HS-27A (cell line): ENCODE data around the gene CD9.
"Not testable (repeated sequence)": the region's sequence is repeated elsewhere in the genome, so short reads cannot be mapped to it uniquely, and the experiment has no call there.

Experiments used
- DNase-seq: peaks from one replicate; pipeline ENCODE4 v3.0.0-alpha.2; 2012; ENCODE audit warnings: low read depth, missing footprints

CD9 gene

DNA sequence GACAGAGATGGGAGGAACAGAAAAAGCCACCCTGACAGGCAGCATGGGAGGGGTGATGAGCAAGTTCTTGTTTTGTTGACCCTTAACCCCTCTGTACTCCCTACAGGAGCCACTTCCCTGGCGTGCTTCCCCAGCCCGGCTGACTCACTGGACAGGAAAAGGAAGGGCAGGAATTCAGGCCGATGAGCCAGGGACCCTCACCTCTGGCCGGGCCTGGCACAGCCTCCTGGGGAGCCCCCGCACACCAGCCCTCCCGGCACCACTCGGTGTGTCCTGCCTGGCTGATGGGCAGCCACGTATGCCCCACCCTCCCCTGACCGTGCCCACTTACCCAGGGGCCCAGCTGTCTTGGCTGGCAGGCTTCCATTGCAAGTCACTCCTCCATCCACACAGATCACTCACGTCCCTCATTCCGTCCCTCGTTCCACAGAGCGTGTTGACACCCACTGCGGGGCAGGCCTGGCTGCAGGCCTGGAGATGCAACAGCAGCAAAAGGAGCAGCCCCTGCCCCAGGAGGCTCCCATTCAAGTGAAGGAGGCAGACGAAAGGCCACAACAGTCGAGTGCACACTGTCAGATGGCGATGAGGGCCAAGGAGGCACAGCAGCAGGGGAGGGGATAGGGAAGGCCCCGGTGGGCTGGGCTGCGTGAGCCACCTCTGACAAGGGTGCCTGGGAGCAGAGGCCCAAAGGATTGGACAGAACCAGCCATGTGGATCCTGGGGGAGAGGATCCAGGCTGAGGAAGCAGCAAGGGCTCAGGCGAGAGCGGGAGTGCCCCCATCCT lies 19.7 kb upstream of the CD9 start:
- DNase-seq: peak; percentile 50

DNA sequence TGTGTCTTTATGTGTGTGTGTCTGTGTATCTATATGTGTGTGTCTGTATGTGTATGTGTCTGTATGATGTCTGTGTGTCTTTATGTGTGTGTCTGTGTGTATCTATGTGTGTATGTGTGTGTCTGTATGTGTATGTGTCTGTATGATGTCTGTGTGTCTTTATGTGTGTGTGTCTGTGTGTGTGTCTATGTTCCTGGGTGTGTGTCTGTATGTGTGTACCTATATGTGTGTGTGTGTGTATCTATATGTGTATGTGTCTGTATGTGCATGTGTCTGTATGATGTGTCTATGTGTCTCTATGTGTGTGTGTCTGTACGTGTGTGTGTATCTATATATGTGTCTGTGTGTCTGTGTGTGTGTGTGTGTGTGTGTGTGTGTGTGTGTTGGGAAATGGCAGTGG lies 19.0 kb upstream of the CD9 start:
- no peak for DNase-seq

DNA sequence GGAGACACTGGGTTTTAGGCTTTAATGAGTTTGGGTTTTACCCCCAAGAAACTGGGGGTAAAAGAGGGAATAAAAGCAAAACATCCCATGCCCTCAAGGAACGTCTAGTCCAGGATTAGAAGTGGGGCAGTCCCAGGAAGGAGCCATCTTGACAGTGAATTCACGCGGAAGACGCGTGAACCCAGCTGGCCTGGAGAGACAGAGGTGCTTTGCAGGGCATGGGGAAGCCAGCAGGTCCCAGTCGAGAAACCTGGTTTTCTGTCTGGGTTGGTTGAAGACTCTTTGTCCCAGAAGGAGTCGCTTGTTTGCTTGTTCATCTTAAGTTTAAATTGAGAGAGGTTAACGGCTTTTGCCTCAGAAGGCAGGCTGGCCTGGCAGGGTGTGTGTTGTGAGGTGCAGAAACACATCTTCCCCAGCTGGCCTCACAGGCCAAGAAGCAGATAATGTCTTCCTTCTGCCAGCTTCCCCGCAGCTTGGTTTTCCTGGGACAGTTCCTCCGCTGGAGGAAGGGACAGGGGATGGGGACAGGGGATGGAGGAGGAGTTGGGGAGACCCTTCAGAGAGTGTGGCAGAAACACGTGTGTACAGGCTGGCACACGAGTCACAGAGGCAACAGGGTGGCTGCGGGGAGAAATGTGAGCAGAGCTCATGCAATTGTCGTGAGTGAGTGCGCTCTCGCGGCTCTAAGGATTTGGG lies 18.5 kb upstream of the CD9 start:
- no peak for DNase-seq

DNA sequence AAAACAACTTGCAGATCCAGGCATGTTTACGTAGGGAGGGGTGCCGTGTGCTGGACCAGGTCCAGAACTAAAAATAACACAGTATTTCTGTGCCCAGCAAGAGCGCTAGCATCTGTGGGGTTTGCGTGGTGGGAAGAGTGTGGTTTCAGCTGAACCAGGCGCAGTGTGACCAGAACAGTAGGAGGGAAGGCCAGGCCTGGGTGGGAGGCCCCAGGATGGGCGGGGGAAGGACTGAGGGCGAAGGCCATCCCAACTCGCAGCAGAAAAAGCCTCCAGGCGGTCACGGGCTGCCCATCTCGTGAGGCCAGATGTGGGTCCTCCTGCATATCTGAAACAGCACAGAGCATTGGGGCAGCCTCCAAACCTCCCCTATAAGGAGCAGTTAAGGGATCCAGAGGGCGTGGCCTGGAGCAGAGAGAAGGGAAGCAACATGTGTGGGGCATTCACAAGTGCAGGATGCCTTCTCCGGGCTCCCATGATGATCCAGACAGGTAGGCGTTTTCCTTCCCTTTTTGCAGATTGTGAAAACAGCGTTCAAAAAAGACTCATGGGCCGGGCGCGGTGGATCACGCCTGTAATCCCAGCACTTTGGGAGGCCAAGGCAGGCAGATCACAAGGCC lies 17.8 kb upstream of the CD9 start:
- DNase-seq: no peak

DNA sequence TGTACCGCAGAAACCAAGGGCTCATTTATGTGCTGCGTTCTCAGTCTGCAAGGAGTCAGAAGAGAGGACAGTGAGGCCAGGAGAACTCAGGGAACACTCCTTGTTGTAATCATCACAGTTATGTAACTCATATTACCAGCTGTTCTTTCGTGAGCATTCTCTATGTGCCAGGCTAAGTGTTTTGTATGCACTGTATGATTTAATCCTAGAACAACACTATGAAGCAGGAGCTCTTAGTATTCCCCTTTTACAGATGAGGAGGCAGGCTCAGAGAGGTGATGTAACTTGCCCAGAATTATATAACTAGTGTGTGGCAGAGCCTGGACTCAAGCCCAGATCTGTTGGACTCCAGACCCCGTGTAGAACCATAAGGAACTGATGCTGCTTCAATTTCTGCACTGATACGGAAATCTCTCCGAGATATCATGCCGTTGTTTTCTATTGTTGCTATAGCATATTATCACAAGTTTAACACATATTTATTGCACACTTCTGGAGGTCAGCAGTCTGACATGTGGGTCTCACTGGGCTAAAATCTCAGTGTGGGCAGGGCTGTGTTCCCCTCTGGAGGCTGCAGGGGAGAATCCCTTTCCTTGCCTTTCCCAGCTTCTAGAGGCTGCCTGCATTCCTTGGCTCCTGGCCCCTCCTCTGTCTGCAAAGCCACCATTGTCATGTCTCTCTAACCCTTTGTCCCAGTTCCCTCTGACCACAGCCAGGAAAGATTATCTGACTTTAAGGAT lies 16.3 kb upstream of the CD9 start:
- no peak for DNase-seq

DNA sequence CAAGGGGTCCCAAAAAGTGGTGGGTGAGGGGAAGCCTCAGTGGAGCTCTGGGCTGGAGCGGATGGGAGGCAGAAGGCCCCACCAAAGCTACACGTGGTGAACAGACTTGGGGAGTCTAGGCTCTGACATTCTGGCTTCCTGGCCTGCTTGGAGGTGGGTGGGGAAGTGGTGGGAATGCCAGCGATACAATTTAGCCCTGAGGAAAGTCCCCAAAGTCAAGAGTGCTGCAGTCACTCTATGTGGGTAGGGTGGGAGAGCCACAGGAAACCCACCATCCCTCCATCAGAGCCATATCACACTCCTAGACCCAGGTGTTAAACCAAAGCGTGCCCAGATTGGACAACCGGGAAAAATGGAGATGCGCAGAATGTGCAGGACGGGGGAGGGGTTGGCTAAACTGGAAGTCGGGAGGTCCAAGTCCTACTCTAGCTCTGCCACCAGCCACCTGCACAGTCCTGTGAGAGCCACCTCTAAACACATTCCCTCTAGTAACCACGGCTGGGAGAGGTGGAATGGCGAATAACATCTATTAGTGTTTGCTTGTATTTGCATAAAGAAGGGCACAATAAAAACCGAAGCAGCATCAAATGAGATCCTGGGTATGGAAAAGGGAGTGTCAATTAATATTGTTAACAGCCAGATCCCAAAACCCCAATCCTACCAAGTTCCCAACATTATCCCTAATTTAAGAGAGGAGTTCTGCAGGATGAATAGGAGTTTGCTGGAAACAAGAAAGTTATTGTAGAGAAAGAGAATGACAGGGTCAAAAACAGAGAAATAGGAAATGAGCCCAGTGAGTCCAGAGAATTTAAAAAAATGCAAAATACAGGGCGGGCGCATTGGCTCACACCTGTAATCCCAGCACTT lies 14.0 kb upstream of the CD9 start:
- DNase-seq: no peak

DNA sequence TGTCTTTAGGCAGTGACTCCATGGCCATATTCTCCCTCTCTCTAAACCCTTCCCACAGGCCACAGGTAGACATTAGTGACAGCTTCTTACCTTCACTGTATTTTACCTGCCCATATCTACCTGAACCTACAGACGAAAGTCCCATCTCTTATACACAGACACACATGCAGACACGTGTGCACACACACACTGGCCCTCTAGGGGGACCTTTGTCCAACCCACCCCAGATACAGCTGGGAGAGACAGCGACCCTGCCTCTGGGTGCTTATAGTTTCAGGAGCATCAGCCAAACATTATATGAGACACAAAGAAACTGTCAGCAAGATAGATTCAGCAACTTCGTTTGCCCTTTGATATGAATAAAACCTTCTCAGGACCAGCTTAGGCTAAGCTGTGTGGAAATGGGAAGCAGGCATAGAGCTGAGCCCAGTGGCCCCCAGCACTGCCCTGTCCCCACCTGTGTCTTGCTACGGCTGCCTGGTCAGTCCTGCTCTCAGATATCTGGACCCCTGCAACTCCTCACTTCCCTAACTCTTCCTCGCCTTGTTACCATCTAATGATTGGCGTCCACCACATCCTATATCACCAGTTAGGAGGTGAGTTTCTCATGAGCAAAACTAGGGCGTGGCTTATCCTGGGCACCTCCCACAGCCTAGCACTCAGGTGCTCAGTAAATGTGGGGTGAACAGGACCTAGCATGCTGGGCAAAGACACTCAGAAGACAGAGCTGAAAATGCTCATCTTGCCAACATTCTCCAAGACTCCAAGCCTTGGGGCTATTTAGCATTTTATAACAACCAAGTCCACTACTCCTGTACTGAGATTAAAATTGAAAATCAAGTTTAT lies 12.0 kb upstream of the CD9 start:
- DNase-seq: no peak

DNA sequence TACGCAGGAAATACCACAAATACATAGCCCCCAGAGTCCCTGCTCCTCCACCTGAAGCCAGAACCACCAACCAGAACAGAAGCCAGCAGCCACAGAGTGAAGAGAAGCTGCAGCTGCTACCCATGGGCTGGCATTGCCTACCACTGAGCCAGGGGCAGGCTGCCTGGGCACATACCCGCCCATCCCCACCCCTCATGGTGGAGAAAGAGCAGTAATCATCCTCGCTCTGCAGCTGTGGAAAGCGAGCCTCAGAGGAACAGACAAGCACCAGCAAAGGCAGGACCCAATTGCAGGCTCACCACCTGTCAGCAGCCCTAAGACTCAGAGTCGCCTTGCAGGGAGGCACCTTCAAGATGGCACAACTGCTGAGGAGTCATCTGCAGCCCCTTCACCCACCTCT lies 11.2 kb upstream of the CD9 start:
- DNase-seq: no peak

DNA sequence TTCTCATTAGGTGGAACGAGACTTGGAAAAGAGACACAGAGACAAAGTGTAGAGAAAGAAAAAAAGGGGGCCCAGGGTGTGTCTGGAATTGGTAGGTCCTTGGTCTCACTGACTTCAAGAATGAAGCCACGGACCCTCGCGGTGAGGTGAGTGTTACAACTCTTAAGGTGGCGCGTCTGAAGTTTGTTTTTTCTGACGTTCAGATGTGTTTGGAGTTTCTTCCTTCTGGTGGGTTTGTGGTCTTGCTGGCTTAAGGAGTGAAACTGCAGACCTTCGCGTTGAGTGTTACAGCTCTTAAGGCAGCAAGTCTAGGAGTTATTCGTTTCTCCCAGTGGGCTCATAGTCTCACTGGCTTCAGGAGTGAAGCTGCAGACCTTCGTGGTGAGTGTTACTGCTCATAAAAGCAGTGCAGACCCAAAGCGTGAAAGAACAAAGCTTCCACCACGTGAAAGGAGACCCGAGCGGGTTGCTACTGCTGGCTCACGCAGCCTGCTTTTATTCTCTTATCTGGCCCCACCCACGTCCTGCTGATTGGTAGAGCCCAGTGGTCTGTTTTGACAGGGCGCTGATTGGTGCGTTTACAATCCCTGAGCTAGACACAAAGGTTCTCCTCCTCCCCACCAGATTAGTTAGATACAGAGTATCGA lies 10.1 kb upstream of the CD9 start:
- DNase-seq: not testable (repeated sequence)

DNA sequence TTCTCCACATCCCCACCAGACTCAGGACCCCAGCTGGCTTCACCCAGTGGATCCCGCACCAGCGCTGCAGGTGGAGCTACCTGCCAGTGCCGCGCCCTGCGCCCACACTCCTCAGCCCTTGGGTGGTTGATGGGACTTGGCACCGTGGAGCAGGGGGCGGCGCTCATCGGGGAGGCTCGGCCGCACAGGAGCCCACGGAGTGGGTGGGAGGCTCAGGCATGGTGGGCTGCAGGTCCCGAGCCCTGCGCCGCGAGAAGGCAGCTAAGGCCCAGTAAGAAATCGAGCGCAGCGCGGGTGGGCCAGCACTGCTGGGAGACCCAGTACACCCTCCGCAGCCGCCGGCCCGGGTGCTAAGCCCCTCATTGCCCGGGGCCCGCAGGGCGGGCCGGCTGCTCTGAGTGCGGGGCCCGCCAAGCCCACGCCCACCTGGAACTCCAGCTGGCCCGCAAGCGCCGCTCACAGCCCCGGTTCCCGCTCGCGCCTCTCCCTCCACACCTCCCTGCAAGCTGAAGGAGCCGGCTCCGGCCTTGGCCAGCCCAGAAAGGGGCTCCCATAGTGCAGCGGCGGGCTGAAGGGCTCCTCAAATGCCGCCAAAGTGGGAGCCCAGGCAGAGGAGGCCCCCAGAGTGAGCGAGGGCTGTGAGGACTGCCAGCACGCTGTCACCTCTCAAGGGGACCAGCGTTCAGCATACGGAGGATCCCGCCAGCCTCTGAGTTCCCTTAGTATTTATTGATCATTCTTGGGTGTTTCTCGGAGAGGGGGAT lies 9.3 kb upstream of the CD9 start:
- not testable (repeated sequence) for DNase-seq

DNA sequence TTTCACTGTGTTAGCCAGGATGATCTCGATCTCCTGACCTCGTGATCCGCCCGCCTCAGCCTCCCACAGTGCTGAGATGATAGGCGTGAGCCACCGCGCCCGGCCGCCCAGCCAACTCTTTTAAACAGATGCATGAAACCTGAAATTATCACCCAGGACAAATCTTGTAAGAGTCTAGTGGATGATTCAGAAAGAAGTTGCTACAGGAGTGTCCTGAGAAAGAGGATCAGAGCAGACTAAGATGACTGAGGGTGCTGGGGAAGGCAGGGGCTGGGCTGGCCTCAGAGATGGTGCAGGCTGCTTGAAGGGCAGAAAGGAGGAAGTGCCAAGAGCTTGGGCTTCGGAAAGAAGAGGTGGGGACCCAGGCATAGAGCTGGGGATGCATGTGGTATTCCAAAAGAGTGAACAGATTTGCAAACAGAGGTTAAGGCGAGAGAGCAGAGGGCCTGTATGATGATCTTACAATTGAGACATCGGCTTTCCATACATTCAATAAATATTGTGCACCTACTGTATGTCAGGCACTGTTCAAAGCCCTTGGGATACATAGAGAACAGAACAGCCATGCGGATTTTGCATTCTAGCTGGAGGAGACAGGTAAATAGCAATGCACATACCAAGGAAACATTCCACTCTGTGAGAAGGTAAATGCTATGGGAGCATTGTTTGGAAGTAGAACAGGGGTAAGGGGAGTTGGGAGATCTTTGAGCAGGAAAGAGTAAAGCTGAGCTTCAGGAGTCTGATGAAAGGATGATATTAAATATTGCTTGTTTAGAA lies 7.4 kb upstream of the CD9 start:
- no peak for DNase-seq

DNA sequence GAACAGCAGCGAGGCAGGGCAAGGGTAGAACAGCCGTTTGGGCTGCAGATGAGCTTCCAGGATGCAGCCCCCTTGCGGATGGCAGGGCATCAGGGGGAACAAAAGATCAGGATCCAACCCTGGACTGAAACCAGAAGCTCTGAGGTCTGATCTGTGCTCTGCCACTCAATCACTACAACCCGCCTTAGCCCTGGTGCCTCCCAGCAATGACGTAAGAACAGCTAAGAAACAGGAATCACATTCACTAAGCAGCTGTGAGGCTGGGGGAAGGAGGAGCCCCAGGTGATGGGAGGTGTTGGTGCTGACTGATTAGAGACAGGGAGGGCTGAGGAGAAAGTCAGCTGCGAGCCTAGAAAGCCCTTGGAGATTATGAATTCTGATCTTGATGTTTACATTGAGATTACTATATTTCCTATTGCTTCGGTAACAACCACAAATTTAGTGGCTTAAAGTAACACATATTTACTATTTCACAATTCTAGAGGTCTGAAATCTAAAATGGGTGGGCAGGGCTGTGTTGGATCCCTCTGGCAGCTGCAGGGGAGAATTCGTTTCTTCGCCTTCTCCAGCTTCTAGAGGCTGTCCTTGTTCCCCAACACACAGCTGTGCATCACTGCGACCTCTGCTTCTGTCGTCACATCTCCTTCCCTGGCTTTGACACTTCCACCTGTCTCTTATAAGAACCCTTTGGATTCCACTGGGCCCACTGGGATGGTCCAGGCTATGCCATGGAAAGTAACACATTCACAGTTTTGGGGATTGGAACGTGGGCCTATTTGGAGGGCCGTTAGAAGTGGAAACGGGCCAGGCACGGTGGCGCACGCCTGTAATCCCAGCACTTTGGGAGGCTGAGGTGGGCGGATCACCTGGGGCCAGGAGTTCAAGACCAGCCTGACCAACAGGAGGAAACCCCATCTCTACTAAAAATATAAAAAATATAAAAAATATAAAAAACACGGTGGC lies 6.1 kb upstream of the CD9 start:
- DNase-seq: no peak

DNA sequence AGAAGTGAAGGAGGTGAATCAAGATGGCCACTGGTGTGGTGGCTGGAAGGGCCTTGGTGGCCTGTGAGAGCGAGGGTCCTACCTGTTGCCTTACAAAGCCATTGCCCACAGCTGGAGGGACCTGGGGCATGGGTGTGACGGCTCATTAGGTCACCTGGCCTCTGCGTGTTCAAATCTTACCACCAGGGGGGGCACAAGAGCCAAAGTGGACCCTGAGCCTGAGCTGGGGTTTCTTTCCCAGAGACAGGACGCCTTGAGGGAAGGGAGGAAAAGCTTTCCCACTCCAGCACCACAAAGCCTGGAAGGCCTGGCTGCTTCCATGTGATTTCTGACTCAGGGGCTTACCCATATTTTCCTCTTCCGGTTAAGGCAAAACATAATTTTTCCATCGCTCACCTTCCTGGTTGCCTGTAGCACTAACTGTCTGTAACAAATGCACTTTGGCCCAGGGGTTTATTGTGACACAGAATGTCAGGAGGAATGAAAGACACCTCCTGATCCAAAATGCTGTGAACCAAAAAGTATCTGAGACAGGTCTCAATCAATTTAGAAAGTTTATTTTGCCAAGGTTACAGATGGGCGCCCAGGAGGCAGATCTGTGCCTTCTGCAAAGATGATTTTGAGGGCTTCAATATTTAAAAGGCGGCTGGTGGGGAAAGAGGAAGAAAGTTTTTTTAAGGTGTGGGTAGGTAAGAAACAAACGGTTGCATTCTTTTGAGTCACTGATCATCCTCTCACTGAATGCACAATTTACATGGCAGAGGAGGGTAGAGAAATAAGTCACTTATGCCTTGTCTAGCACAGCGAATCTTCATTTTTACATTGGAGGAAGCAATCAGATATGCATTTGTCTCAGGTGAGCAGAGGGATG lies 4.3 kb upstream of the CD9 start:
- peak; percentile 66 for DNase-seq

DNA sequence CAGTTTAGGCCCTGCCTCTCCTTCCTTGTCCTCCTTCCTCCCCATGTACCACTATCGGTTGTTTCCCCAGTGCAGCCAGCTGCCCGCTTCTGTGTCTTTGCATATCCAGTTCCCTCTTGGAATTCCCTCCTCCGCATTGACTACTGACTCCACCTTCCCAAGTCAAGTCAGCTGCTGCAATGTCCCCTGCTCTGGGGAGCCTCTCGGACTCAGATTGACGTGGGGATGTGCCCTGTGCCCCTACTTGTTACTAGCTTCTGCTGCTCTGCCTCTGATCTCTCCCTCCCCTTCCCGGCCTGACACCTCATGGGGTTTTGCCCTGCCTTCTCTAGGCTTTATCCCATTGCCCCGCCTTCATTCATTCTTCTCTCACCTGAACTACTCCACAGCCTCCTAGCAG lies 2.1 kb upstream of the CD9 start:
- no peak for DNase-seq

DNA sequence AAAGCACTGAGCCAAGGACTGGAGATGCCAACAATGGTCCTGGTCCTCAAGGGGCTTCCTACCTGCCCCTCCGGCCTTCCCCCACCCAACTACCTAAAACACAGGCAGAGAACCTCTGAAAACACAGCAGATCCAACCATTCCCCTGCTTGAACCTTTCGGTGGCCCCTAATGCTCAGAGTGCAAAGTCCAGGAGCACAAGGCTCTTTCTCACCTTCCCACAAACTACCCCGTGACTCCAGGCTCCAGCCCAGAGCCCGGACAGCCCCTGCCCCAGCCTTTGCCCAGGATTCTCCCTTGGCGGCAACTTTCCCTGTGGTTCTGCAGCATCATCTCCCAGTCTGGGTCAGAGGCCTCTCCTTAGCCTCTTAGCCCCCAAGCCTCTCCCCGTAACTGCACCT lies 1.6 kb upstream of the CD9 start:
- DNase-seq: no peak

DNA sequence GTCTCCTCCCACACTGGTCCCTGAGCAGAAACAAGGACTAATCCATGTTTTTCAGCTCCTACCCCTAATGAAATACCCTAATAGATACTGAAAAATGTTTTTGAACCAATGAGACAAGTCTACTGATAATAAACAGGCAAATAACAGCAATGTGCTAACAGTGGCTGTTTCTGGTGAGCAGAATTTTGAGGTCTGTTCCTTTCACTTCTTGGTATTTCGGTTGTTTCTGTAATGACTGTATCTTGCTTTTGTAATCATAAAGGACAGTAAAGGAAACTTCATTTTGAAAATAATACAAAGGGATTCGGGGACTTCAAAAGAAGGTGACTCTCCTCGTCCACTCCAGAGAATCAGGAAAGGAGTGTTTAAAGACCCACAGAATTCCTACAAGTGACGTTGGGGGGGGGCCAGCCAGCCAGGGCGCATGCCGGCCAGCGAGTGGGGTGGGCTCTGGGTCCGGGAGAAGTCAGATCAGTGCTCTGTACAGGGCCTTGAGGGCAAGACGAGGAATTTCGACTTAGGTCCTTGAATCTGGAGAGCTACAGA lies 1.1 kb upstream of the CD9 start:
- DNase-seq: no peak
